Natural killer cell (primary cell): ENCODE data around the gene TLX1. TPM values are rescaled to one million over a fixed set of nuclear protein-coding genes. Genes with fewer than 3 reads are reported as not detected.

Source experiments
- ATAC-seq, 3 donors: fragments of 150-1000 bp in 2 of 3; fragments of 200-7000 bp in 1 of 3; cut with Tn5 transposase; 1 replicate in 1 of 3; 2 replicates in 2 of 3; pipeline ENCODE4 v1.10.0; 2021; ENCODE audit warnings: mild to moderate bottlenecking in 2 of 3, moderate library complexity in 2 of 3
- DNase-seq, 2 donors: peaks; one replicate each; pipeline versions ENCODE4 v3.0.0 to v3.0.0-alpha.2; 2013 to 2021; ENCODE audit warnings: mixed read lengths in 1 of 2
- H3K27ac ChIP-seq: one replicate; pipeline ENCODE4 v1.5.1; 2013; ENCODE audit warnings: mild to moderate bottlenecking, low read length
- H3K27me3 ChIP-seq: one replicate; pipeline ENCODE4 v1.6.1; 2013; ENCODE audit warnings: low read length; ENCODE audit not compliant: control insufficient read depth, insufficient read depth
- H3K36me3 ChIP-seq: one replicate; pipeline ENCODE4 v1.6.1; 2013; ENCODE audit warnings: low read length; ENCODE audit not compliant: control insufficient read depth, insufficient read depth
- H3K4me1 ChIP-seq: one replicate; pipeline ENCODE4 v1.6.1; 2013; ENCODE audit warnings: low read length; ENCODE audit not compliant: control insufficient read depth, insufficient read depth
- H3K4me3 ChIP-seq: one replicate; pipeline ENCODE4 v1.5.1; 2013; ENCODE audit warnings: low read length
- H3K9me3 ChIP-seq: one replicate; pipeline ENCODE4 v1.6.1; 2013; ENCODE audit warnings: low read length; ENCODE audit not compliant: control insufficient read depth, insufficient read depth
- H3K27ac Mint-ChIP-seq, 2 donors: one replicate each; pipeline ENCODE4 v1.8.0; 2022; ENCODE audit warnings: mild to moderate bottlenecking in 2 of 2, mixed read lengths in 2 of 2, moderate library complexity in 1 of 2
- H3K27me3 Mint-ChIP-seq, 2 donors: one replicate each; pipeline ENCODE4 v1.8.0; 2022; ENCODE audit warnings: low read depth in 2 of 2, mixed read lengths in 2 of 2
- H3K36me3 Mint-ChIP-seq: one replicate; pipeline ENCODE4 v1.8.0; 2022; ENCODE audit warnings: mixed read lengths
- H3K4me1 Mint-ChIP-seq, 2 donors: one replicate each; pipeline ENCODE4 v1.8.0; 2022; ENCODE audit warnings: mixed read lengths in 2 of 2
- H3K4me3 Mint-ChIP-seq: one replicate; pipeline ENCODE4 v1.8.0; 2022; ENCODE audit warnings: mild to moderate bottlenecking, moderate library complexity, mixed read lengths
- H3K9me3 Mint-ChIP-seq, 2 donors: one replicate each; pipeline ENCODE4 v1.8.0; 2022; ENCODE audit warnings: mixed read lengths in 2 of 2
- CTCF ChIP-seq: fragments of 200-600 bp; IDR thresholded peaks from one replicate; pipeline ENCODE4 v1.8.0; 2022; ENCODE audit warnings: antibody characterized with exemption
- WGBS: methylation state at CpG from one replicate; pipeline ENCODE4 v1.1.7; 2013; ENCODE audit warnings: missing lambda C conversion rate; ENCODE audit not compliant: insufficient coverage; 5-methylcytosine and 5-hydroxymethylcytosine counted together
- intact Hi-C: fragments of 100-400 bp; cut with micrococcal nuclease; formaldehyde crosslinking; loops from one replicate; pipeline ENCODE4 v1.14.2; 2022
- total RNA-seq, 4 donors: library from RNA; stranded (reverse); fragments of 120-200 nt in 1 of 4; gene quantifications; one replicate each; pipeline versions ENCODE4 v1.2.3 to v1.2.4, GENCODE V29; 2013 to 2022

Gene TLX1
- total RNA-seq, 3 donors from 2014 or later (not counting 1 experiment from before 2014, with no cell fraction given), result not detected

GRCh38 chr10:101137271-101137670 is 6.2 kb downstream of the TLX1 start:
- H3K27me3 Mint-ChIP-seq, result peaks cover 71 to 80% of the 10 kb centered on the region in 2 donors
- Histone ChIP-seq H3K36me3 (no peaks in the 10 kb centered on the region), H3K27me3 (peaks cover 66% of the 10 kb centered on the region), H3K27ac (no peak overlapping the region), H3K4me1 (peaks cover 30% of the 10 kb centered on the region), H3K9me3 (no peaks in the 10 kb centered on the region), H3K4me3 (no peak overlapping the region)
- ATAC-seq (no peak), DNase-seq (no peak)
- H3K4me3 Mint-ChIP-seq, result no peak overlapping the region
- WGBS, result 52% methylated on average over 1 of the region's 2 CpGs
- intact Hi-C loops, result no loop called here
- TF ChIP-seq CTCF, result no peak
- H3K27ac Mint-ChIP-seq, result no peak overlapping the region
- H3K9me3 Mint-ChIP-seq, result no peaks in the 10 kb centered on the region
- H3K36me3 Mint-ChIP-seq, result no peaks in the 10 kb centered on the region
- H3K4me1 Mint-ChIP-seq, result peaks cover 9 to 15% of the 10 kb centered on the region in 2 donors

- Histone ChIP-seq H3K4me3 (no peak overlapping the region), H3K27ac (no peak overlapping the region), H3K4me1 (peaks cover 33% of the 10 kb centered on the region), H3K27me3 (peaks cover 69% of the 10 kb centered on the region), H3K9me3 (no peaks in the 10 kb centered on the region), H3K36me3 (no peaks in the 10 kb centered on the region)
- H3K4me1 Mint-ChIP-seq, result peaks cover 9 to 12% of the 10 kb centered on the region in 2 donors
- no peak for TF ChIP-seq CTCF
- no peak for ATAC-seq
- H3K4me3 Mint-ChIP-seq, result no peak overlapping the region
- H3K27me3 Mint-ChIP-seq, result peaks cover 66 to 77% of the 10 kb centered on the region in 2 donors
- no peak for DNase-seq
- no peaks in the 10 kb centered on the region for H3K9me3 Mint-ChIP-seq
- intact Hi-C loops, result no loop called here
- H3K27ac Mint-ChIP-seq, result no peak overlapping the region
- H3K36me3 Mint-ChIP-seq, result no peaks in the 10 kb centered on the region
- WGBS, result 8% methylated on average over 6 of the region's 8 CpGs
Measured at GRCh38 chr10:101138788-101139420, 7.8 kb downstream of the TLX1 start.

- Histone ChIP-seq H3K27ac (no peak overlapping the region), H3K4me3 (no peak overlapping the region), H3K9me3 (no peaks in the 10 kb centered on the region), H3K36me3 (no peaks in the 10 kb centered on the region), H3K27me3 (peaks cover 67% of the 10 kb centered on the region), H3K4me1 (peaks cover 27% of the 10 kb centered on the region)
- no peak for TF ChIP-seq CTCF
- intact Hi-C loops, result no loop called here
- peaks cover 68 to 76% of the 10 kb centered on the region in 2 donors for H3K27me3 Mint-ChIP-seq
- H3K27ac Mint-ChIP-seq, result no peak overlapping the region
- DNase-seq (no peak), ATAC-seq (no peak)
- H3K4me3 Mint-ChIP-seq, result no peak overlapping the region
- H3K4me1 Mint-ChIP-seq, result peaks cover 9 to 12% of the 10 kb centered on the region in 2 donors
- WGBS, result 12% methylated on average over 30 of the region's 30 CpGs
- no peaks in the 10 kb centered on the region for H3K36me3 Mint-ChIP-seq
- no peaks in the 10 kb centered on the region for H3K9me3 Mint-ChIP-seq
Measured at GRCh38 chr10:101139421-101139911, 8.4 kb downstream of the TLX1 start.
